ENCODE results near the gene KDM4B.
"Not testable (repeated sequence)": the region's sequence is repeated elsewhere in the genome, so short reads cannot be mapped to it uniquely, and the experiment has no call there.

KDM4B gene

GRCh38 chr19:4971424-4971793 is 2.5 kb downstream of the KDM4B start:
- DNase-seq (ENCODE audit: extremely low spot score): no peak
- ChIA-PET POLR2A (interaction anchor here (1.0 to 1.5 kb wide), 2 partner anchors 8 to 104 kb away, joined by 3 read pairs; partner anchors contain the start of gene PLIN3), CTCF (interaction anchor here (0.6 to 1.1 kb wide), 2 partner anchors 59 to 60 kb away, joined by 3 to 5 read pairs; no protein-coding TSS in a partner anchor)
- TF ChIP-seq ELF4 (IDR thresholded peaks at IDR 0.05): no peak
- TF ChIP-seq PKNOX1 (IDR thresholded peaks at IDR 0.05): no peak
- TF ChIP-seq SP1 (IDR thresholded peaks at IDR 0.05): no peak
- no peak for TF ChIP-seq FOXA1 (IDR thresholded peaks at IDR 0.05)

GRCh38 chr19:4971816-4972495 is 3.0 kb downstream of the KDM4B start:
- ChIA-PET POLR2A (interaction anchor here (1.0 kb wide), 1 partner anchor 105 kb away, joined by 3 read pairs; the partner anchor contains the start of gene PLIN3), CTCF (interaction anchor here (0.6 to 1.1 kb wide), 2 partner anchors 58 to 59 kb away, joined by 3 to 5 read pairs; no protein-coding TSS in a partner anchor)
- no peak for TF ChIP-seq ARNT (IDR thresholded peaks at IDR 0.05)
- TF ChIP-seq ZNF384 (IDR thresholded peaks at IDR 0.05): no peak
- no peak for TF ChIP-seq FOXM1 (IDR thresholded peaks at IDR 0.05; ENCODE audit: borderline replicate concordance)
- no peak for TF ChIP-seq SUZ12 (IDR thresholded peaks at IDR 0.05)
- no peak for TF ChIP-seq L3MBTL2 (conservative IDR thresholded peaks at IDR 0.05)
- no peak for TF ChIP-seq TARDBP (IDR thresholded peaks at IDR 0.05)
- TF ChIP-seq PKNOX1 (IDR thresholded peaks at IDR 0.05): no peak
- TF ChIP-seq NFRKB (IDR thresholded peaks at IDR 0.05): no peak
- TF ChIP-seq FOXA1 (IDR thresholded peaks at IDR 0.05): no peak
- DNase-seq (ENCODE audit: extremely low spot score): no peak

GRCh38 chr19:4972509-4973230 is 3.8 kb downstream of the KDM4B start:
- CTCF ChIA-PET: no interaction called here
- no peak for DNase-seq (ENCODE audit: extremely low spot score)
- POLR2A ChIA-PET: no interaction called here

GRCh38 chr19:4974880-4975469 is 6.1 kb downstream of the KDM4B start:
- no peak for TF ChIP-seq FOXA1 (IDR thresholded peaks at IDR 0.05)
- CTCF ChIA-PET: interaction anchor here (0.5 kb wide), 1 partner anchor 61 kb away, joined by 3 read pairs; no protein-coding TSS in a partner anchor
- no peak for DNase-seq (ENCODE audit: extremely low spot score)
- POLR2A ChIA-PET: no interaction called here

More at GRCh38 chr19:4972509-4973230, 3.8 kb downstream of the KDM4B start:
- TF ChIP-seq ARNT (IDR thresholded peaks at IDR 0.05) (no peak), L3MBTL2 (conservative IDR thresholded peaks at IDR 0.05) (no peak), SUZ12 (IDR thresholded peaks at IDR 0.05) (no peak), SP1 (IDR thresholded peaks at IDR 0.05) (no peak), BHLHE40 (IDR thresholded peaks at IDR 0.05; ENCODE audit: borderline replicate concordance) (no peak), ELF4 (IDR thresholded peaks at IDR 0.05) (no peak), FOXM1 (IDR thresholded peaks at IDR 0.05; ENCODE audit: borderline replicate concordance) (no peak)

GRCh38 chr19:4975601-4976000 is 6.7 kb downstream of the KDM4B start:
- CTCF ChIA-PET: interaction anchor here (0.5 to 1.4 kb wide), 3 partner anchors 8 to 62 kb away, joined by 3 to 4 read pairs (median 3); no protein-coding TSS in a partner anchor
- DNase-seq (ENCODE audit: extremely low spot score); POLR2A ChIA-PET: not testable (repeated sequence)

GRCh38 chr19:4976401-4977298 is 7.7 kb downstream of the KDM4B start:
- CTCF ChIA-PET: interaction anchor here (0.6 to 1.4 kb wide), 3 partner anchors 9 to 25 kb away, joined by 3 to 4 read pairs (median 4); no protein-coding TSS in a partner anchor
- TF ChIP-seq SP1 (IDR thresholded peaks at IDR 0.05) (no peak), NFRKB (IDR thresholded peaks at IDR 0.05) (no peak), LEF1 (IDR thresholded peaks at IDR 0.05; ENCODE audit: borderline replicate concordance) (no peak), ZNF384 (IDR thresholded peaks at IDR 0.05) (no peak; the same call in 1 of the 2 replicates), CTBP1 (IDR thresholded peaks at IDR 0.05; ENCODE audit: borderline replicate concordance) (no peak), HDGF (IDR thresholded peaks at IDR 0.05; ENCODE audit: borderline replicate concordance) (0 out of 2 replicates have a peak, but pooled peaks have one; percentile 38)
- POLR2A ChIA-PET: no interaction called here
- DNase-seq (ENCODE audit: extremely low spot score): peak; percentile 66
